GM18858 (cell line): ENCODE measurements around the gene R3HDM4.

Source experiments
- ATAC-seq: cut with Tn5 transposase; IDR thresholded peaks from one replicate; pipeline ENCODE4 v1.9.1; 2021; ENCODE audit not compliant: unreplicated experiment

R3HDM4 gene

DNA sequence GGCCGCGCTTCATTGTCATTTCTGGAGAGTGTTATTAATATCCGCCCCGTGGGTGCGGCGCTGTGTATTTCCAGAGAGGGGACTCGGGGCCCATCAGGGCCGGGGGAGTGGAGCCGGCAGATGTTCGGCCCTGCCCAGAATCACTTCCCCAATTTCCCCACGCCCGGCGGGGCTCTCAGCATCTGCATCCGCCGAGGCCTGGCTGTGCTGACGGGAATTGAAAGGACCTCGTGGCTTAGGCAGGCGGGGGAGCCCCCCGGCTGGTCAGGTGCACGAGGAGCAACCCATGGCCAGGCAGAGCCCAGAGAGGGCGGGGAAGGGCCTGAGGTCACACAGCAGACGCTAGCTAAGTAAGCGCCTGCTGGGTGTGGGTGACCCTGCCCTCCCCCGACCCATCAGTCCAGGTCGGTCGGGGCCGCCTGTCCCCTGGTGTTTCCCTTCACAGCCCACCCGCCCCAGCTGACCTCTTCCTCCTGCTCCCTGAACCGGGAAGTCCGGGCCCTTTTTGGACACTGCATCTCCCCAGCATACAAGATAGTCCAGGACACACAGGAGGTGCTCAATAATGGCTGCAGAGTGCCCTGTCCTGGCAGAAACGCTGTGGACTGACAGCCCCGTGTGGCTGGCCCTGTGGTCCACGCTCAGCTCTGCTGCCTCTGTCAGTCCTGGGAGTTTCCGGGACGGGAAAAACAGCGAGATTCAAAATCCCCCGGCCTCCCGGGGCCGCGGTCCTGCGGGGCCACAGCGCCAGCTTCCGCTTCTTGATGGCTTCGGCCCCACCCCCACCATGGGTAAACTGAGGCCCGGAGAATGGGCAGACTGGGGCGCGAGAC is 34.9 kb upstream of the R3HDM4 start:
- peak; percentile 60 for ATAC-seq

- peak; percentile 20 for ATAC-seq
Observed at GRCh38 chr19:947090-947706, 34.2 kb upstream of the R3HDM4 start.

DNA sequence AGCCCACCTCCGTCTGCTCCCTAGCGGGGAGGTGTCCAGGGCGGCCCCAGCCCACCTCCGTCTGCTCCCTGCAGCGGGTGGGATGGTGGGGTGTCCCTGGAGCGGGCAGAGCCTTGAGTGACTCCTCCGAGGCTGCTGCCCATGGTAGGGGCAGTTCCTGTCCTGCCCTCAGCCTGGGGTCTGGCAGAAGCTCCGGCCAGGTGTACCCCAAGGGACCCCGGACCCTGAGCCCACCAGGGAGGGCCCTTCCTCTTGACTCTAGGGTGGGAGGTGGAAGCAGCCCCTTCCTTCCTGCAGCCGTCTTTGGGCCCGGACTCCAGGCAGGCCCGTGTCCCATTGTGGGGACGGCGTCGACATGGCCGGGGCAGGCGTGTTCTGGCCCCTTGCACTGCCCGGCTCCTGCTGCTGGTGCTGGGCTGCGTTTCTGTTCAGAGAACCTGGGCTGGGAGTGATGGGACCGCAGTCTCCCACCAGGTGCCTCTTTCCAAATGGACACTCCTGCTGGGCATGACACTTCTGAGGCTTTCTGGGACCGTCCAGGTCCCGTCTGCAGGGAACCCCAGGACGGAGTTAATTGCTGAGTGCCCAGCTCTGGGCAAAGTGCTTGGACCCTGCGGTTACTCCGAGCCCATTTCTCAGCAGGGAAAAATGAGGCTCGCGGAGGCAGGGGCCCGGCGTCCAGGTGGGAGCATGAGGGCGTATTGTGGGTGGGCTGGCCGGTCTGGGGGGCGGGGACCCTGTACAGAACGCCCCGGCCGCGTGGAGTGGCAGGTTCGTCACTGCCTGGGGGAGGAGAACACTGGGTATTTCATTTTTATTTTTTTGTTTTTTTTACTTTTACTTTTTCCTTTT is 32.6 kb upstream of the R3HDM4 start:
- no peak for ATAC-seq

DNA sequence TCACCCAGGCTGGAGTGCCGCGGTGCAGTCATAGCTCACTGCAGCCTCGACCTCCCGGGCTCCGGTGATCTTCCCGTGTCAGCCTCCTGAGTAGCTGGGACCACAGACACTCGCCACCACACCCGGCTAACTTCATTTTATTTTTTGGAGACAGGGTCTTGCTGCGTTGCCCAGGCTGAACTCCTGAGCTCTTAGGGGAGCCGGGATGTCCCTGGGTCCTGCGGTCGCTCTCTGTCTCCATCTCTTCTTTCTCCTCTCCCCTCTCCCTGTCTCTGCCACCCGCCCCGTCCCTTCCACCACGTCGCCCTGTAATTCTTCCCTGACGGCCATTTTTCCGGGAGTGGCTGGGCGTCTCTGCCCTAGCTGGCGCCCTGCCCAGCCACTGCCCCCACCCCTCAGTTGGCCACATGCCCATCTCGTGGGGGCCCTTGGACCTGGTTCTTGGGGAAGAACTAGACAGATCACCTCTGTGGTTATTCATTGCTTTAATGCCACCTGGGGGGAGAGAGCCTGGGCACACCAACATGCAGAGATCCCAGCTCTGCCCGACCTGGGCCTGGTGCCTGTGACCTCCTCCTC is 31.7 kb upstream of the R3HDM4 start:
- no peak for ATAC-seq

- no peak for ATAC-seq
Observed at GRCh38 chr19:944171-944567, 31.1 kb upstream of the R3HDM4 start.

DNA sequence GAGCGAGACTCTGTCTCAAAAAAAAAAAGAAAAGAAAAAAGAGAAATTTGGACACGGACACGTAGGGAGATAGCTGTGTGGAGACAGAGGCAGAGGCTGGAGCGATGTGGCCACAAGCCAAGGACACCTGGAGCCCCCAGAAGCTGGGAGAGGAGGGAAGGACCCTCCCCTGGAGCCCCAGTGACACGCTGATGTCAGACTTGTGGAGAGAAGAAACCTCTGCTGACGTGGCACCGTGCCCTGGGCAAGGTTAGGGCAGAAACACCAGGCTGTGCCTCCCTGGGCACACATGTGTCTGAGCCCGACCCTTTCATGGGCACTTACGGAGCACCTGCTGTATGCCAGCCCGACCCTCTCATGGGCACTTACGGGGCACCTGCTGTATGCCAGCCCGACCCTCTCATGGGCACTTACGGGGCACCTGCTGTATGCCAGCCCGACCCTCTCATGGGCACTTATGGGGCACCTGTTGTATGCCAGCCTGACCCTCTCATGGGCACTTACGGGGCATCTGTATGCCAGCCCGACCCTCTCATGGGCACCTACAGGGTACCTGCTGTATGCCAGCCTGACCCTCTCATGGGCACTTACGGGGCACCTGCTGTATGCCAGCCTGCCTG is 30.6 kb upstream of the R3HDM4 start:
- no peak for ATAC-seq

DNA sequence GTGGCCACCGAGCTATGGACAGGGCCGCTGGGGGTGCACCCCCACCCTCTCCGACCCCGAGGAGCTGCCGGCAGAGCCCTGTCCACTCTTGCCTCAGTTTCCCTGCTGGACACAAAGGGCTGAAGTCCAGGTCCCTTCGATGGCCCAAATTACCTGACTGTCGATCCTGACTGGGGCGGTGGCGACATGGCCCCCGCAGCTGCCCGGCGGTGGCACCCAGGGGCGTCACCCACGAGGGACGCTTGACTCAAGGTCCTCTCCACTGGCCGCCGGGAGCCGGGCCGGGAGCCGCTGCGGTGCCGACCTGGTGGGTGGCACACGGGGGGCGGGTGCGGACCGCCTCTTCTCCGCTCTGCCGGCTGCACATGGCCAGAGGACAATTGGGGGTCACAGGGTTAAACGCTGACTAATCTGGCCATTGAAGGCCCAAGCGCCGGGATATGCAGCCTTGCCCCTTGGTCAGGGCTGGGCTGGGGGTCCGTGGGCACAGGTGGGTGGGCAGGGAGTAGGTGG is 29.2 kb upstream of the R3HDM4 start:
- ATAC-seq, result no peak

- ATAC-seq, result no peak
Observed at GRCh38 chr19:941292-942132, 28.5 kb upstream of the R3HDM4 start.

DNA sequence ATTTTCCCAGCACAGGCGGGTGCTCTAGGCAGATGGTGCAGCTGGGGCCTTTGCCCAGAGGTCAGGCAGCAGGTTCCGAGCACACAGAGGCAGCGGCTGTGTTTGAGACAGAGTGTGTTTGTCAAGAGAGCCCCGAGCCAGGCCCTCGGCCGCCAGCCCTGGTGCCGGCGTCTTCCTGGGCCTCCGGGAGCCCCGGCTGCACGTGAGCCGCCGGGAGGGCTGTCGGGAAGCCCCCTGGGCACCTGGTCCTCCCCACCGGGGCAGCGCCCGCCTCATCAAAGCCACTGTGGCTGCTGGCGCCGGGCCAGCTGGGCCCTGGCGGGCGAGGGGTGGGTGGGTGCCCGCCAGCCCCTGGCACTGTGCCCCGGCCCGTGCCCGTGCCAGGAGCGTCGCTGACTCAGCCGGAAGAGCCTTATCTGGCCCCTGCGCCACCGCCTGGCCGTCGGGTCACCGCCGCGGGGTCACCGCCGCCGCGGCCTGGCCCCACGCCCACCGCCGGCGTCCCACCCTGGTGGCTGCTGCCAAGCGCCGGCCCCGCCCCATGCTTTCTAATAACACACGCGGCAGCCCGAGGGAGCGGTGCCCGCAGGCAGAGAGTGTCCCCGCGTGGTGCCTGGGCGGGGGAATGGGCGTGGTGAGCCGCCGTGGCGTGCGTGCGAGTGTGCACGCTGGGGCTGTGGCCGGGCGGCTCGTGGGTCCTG is 27.7 kb upstream of the R3HDM4 start:
- ATAC-seq, result no peak

DNA sequence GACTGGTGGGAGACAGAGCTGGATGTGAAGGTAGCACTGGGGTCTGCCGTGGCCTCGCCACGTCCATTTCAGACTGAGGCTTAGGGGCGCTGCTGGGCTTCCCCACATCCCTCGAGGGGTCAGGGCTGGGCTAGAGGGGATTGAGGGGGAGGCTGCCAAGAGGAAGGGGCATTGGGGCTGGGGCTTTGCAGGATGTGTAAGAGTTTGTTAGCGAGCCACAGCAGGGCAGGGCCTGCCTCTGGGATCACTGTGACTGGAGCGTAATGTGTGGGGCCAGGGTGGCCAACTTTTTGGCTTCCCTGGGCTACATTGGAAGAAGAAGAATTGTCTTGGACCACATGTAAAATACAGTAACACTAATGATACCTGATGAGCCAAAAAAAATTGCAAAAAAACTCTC is 26.9 kb upstream of the R3HDM4 start:
- no peak for ATAC-seq

- no peak for ATAC-seq
Observed at GRCh38 chr19:939439-939838, 26.4 kb upstream of the R3HDM4 start.

- no peak for ATAC-seq
Observed at GRCh38 chr19:938233-938923, 25.4 kb upstream of the R3HDM4 start.

DNA sequence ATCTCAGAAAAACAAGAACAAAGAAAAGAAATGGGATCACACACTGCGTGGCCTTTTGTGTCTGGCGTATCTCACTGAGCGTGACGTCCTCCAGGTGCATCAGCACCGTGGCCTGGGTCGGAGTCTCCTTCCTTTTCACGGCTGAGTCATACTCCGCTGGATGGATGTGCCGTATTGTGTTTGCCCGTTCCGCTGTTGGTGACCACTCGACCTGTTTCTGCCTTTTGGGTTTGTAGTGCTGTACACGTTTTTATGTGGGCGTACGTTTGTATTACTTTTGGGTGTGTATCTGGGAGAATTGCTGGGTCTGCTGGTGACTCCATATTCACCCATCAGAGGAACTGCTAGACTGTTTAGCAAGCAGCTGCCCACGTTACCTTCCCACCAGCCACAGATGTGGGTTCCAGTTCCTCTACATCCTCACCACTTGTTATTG is 24.3 kb upstream of the R3HDM4 start:
- no peak for ATAC-seq

- no peak for ATAC-seq
Observed at GRCh38 chr19:936175-936546, 23.1 kb upstream of the R3HDM4 start.

DNA sequence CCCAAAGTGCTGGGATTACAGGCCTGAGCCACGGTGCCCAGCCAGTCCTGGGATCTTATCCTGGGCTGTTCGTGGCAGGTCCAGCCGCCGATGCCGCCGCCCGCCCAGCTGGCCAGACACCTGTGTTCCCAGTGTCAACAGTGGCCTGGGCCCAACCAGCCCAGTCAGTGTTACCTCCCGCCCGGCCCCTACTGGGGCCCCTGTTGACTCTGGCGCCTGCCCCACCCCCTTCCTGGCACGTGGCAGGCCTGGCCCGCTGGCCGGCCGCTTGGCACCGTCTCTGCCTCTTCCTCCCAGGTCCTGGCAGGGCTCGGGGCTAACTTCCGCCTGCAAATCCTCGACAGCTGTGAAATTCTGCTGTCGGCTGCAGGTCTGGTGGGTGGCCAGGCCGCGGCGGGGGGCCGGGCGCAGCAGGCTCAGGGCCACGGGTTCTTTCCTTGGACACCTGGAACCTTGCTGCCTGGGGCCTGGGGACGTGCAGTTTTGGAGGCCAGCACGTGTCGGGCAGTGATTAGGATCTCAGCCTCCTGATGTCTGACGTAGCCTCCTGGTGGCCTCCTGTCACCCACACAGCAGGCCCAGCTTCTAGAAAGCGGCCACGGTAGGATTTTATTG is 22.0 kb upstream of the R3HDM4 start:
- no peak for ATAC-seq

DNA sequence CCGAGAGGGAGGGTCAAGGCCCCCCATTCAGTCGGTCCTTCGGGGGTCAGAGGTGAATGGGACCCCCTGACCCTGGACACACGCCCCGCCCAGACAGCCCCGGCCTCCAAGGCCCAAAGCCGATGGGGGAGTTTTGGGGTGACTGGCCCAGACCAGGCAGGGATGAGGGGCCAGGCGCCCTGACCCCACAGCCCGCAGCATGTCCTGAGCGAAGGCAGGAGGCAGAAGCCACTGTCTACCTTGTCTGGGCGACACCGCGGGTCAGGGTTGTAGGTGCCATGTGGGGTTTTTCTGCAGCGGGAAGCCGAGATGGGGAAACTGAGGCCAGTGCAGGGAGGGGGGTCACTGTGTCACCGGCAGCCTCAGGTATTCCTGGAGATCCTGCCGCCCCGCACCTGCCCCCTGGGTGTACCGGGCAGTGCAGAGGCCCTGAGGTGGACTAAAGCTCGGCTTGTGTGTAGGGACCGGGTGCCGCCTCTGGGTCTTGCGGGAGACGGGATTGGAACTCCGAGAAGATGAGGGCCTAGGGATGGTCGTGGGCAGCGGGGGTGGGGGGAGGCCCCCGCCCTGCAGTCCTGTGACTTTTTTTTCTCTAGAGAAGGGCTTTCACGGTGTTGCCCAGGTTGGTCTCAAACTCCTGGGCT is 21.3 kb upstream of the R3HDM4 start:
- ATAC-seq, result no peak

- ATAC-seq, result no peak
Observed at GRCh38 chr19:933553-933882, 20.5 kb upstream of the R3HDM4 start.
